PC-9 (cell line): ENCODE measurements around the gene TPP1. TPM values are rescaled to one million over a fixed set of nuclear protein-coding genes. Genes with fewer than 3 reads are reported as not detected.

Experiments
- Bru-seq: library from RNA; stranded (reverse); fragments of 400-500 nt; gene quantifications from one replicate; lab custom pipeline; 2021; lab: Mats Ljungman, UMichigan
- BruChase-seq, 2 experiments: library from RNA; stranded (reverse); fragments of 400-500 nt; gene quantifications; one replicate each; lab custom pipeline; 2021; lab: Mats Ljungman, UMichigan
- BruUV-seq: library from RNA; stranded (reverse); fragments of 400-500 nt; replicated peaks from 2 replicates; lab custom pipeline; 2021; lab: Mats Ljungman, UMichigan
- CTCF ChIA-PET: fragments of 300-600 bp; sonication (Branson Sonifier 250); formaldehyde crosslinking; loops from one replicate; lab custom pipeline; 2022; ENCODE audit warnings: antibody characterized with exemption; lab: Charles Lee
- POLR2A ChIA-PET: fragments of 300-600 bp; sonication (Branson Sonifier 250); formaldehyde crosslinking; loops from one replicate; lab custom pipeline; 2022; ENCODE audit warnings: antibody characterized with exemption; ENCODE audit not compliant: unreplicated experiment; lab: Charles Lee
- DNase-seq, 2 experiments: peaks; one replicate each; pipeline versions ENCODE4 v3.0.0 to v3.0.0-alpha.2; 2015 to 2022; ENCODE audit warnings: mixed read lengths in 1 of 2
- H2AFZ ChIP-seq: fragments of 200-600 bp; sonication (generic); 2 replicates; pipeline ENCODE4 v1.8.1; 2017; ENCODE audit warnings: antibody characterized with exemption
- H3F3A ChIP-seq: fragments of 200-600 bp; sonication (generic); 2 replicates; pipeline ENCODE4 v1.8.1; 2017; ENCODE audit warnings: antibody characterized with exemption, mild to moderate bottlenecking, low read depth; ENCODE audit not compliant: insufficient read depth
- H3K27ac ChIP-seq: fragments of 200-600 bp; sonication (generic); 2 replicates; pipeline ENCODE4 v1.6.1; 2016; ENCODE audit warnings: mixed run types
- H3K27me3 ChIP-seq: fragments of 200-600 bp; sonication (generic); 2 replicates; pipeline ENCODE4 v1.6.1; 2016; ENCODE audit warnings: low read depth, mixed run types; ENCODE audit not compliant: insufficient read depth
- H3K36me3 ChIP-seq: fragments of 200-600 bp; sonication (generic); 2 replicates; pipeline ENCODE4 v1.6.1; 2016; ENCODE audit warnings: low read depth, mixed run types
- H3K4me1 ChIP-seq: fragments of 200-600 bp; sonication (generic); replicated peaks from 2 replicates; pipeline ENCODE4 v1.6.1; 2016; ENCODE audit warnings: mixed run types; ENCODE audit not compliant: insufficient read depth
- H3K4me2 ChIP-seq: fragments of 200-600 bp; sonication (generic); 2 replicates; pipeline ENCODE4 v1.6.1; 2017; ENCODE audit warnings: mixed run types
- H3K4me3 ChIP-seq: fragments of 200-600 bp; sonication (generic); 2 replicates; pipeline ENCODE4 v1.6.1; 2016; ENCODE audit warnings: mixed run types
- H3K79me2 ChIP-seq: fragments of 200-600 bp; sonication (generic); 2 replicates; pipeline ENCODE4 v1.6.1; 2017; ENCODE audit warnings: low read depth, mixed run types
- H3K9me2 ChIP-seq: fragments of 200-600 bp; sonication (generic); 2 replicates; pipeline ENCODE4 v1.8.1; 2017; ENCODE audit warnings: mild to moderate bottlenecking; ENCODE audit not compliant: insufficient read depth
- H3K9me3 ChIP-seq: fragments of 200-600 bp; sonication (generic); 2 replicates; pipeline ENCODE4 v1.8.1; 2016; ENCODE audit warnings: low read depth; ENCODE audit not compliant: insufficient read depth
- H4K20me1 ChIP-seq: fragments of 200-600 bp; sonication (generic); 2 replicates; pipeline ENCODE4 v1.8.1; 2017; ENCODE audit not compliant: insufficient read depth
- EZH2 ChIP-seq: fragments of 200-600 bp; sonication (generic); IDR thresholded peaks from 2 replicates; pipeline ENCODE4 v1.8.0; 2017; ENCODE audit warnings: antibody characterized with exemption, low read depth
- intact Hi-C: fragments of 100-400 bp; cut with micrococcal nuclease; formaldehyde crosslinking; loops from one replicate; pipeline ENCODE4 v1.10.0; 2022; ENCODE audit not compliant: unreplicated experiment
- long read RNA-seq: library from polyadenylated mRNA; stranded (forward); transcript quantifications from one replicate; pipeline ENCODE4 v2.0.0, GENCODE V29; 2022
- total RNA-seq: library from RNA; stranded (reverse); gene quantifications from 2 replicates; pipeline ENCODE4 v1.2.3, GENCODE V29; 2021
- TF ChIP-seq, protein P1 (sequence below): fragments of 200-600 bp; sonication (generic); conservative IDR thresholded peaks from 2 replicates; pipeline ENCODE4 v1.6.1; 2017; ENCODE audit warnings: mixed run types, antibody characterized with exemption, mild to moderate bottlenecking, moderate library complexity

TPP1 gene
- total RNA-seq (31.4 and 46.7 TPM in 2 replicates), Bru-seq, nascent RNA (percentile 63 among the genes with signal in this experiment), BruChase-seq, experiment 1, labeled RNA remaining after a 2-hour chase (percentile 78 among the genes with signal in this experiment), BruChase-seq, experiment 2, labeled RNA remaining after a 6-hour chase (percentile 85 among the genes with signal in this experiment)
- long read RNA-seq, transcript TPP1-201 (13 exons, 3,560 nt): major isoform, 49 of 68 reads
- long read RNA-seq, partial matches to known transcripts: 11 of 68 reads
- long read RNA-seq, other reads (novel, unspliced or antisense): 3 of 68 reads

DNA sequence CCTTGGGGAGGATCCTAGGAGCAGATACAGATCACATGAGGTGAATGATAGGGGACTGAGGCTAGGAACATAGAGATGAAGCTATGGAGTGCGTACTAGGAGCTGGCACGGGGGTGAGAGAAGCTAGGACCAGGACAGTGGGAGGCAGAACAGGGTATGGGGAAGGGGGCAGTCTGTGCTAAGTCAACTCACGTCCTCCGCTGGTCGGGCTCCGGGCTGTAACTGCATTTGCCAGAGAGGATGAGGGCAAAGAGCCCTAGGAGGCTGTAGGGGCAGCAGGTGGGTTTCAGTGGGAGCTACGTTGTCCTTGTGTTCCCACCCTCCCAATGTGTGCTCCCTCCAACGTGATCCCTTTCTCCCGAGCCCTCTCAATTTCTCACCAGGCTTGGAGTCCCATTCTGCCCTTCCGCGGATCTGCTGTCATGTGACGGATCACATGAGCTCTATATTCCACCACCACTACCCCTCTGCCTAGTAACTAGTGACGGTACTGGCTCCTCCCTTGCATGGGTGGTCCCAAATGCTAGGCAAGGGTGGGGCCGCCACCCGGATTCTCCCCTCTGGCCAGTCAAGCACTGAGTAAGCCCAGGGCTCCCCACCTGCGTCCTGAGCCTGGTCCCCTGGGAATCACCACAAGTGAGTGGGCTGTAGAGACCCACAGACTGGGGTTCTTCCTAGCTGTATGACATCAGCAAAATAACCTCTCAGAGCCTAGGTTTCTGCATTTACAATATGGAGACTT, at the start of gene TPP1:
TSS of gene TPP1 (minus strand) at position 419 of the 742 bp plus-strand sequence. CDS start at position 397, 22 bp downstream.
- TF ChIP-seq, protein P1, sequence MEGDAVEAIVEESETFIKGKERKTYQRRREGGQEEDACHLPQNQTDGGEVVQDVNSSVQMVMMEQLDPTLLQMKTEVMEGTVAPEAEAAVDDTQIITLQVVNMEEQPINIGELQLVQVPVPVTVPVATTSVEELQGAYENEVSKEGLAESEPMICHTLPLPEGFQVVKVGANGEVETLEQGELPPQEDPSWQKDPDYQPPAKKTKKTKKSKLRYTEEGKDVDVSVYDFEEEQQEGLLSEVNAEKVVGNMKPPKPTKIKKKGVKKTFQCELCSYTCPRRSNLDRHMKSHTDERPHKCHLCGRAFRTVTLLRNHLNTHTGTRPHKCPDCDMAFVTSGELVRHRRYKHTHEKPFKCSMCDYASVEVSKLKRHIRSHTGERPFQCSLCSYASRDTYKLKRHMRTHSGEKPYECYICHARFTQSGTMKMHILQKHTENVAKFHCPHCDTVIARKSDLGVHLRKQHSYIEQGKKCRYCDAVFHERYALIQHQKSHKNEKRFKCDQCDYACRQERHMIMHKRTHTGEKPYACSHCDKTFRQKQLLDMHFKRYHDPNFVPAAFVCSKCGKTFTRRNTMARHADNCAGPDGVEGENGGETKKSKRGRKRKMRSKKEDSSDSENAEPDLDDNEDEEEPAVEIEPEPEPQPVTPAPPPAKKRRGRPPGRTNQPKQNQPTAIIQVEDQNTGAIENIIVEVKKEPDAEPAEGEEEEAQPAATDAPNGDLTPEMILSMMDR: no peak
- no peak for TF ChIP-seq EZH2
- POLR2A ChIA-PET: interaction anchor here (0.6 kb wide), 1 partner anchor 33 kb away, joined by 3 read pairs; no protein-coding TSS in a partner anchor
- H3K4me2 ChIP-seq: peak within 1 kb of the TSS; percentile 96

DNA sequence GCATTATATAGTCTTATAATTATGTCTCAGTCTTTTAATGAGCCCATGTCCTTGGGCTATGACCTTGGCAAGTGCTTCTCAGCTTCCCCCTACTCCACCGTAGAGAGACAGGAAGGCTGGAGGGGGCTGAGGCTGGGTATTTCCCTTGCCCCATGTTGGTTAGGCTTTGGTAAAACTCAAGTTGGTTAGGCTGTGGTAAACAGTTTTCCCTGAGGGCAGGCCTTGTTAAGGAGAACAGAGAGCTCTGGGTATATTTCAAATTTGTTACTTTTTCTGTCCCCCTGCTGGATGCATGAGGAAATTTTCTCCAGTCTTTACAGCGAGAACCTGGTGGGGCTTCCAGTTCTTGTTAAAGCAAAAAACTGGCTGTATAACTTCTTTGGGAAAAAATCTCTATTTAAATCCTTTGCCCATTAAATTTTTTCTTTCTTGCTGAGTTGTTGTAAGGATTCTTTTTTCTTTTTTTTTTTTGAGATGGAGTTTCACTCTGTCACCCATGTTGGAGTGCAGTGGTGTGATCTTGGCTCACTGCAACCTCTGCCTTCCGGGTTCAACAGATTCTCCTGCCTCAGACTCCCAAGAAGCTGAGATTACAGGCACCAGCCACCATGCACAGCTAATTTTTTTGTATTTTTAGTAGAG, 48.6 kb upstream of the TPP1 start:
- Histone ChIP-seq H3K4me1 (no peaks in the 10 kb centered on the region), H3K27ac (no peak overlapping the region), H3K27me3 (no peaks in the 10 kb centered on the region), H3K36me3 (no peaks in the 10 kb centered on the region), H3K9me2 (no peaks in the 10 kb centered on the region), H3K4me3 (no peak overlapping the region), H4K20me1 (no peaks in the 10 kb centered on the region), H3K9me3 (no peaks in the 10 kb centered on the region), H3F3A (no peaks in the 10 kb centered on the region), H2AFZ (no peak overlapping the region), H3K79me2 (no peaks in the 10 kb centered on the region), H3K4me2 (no peak overlapping the region)
- TF ChIP-seq, protein P1: peak; percentile 61
- TF ChIP-seq EZH2: no peak
- no TSS peak for BruUV-seq
- POLR2A ChIA-PET: interaction anchor here (0.6 kb wide), 1 partner anchor 63 kb away, joined by 3 read pairs; no protein-coding TSS in a partner anchor
- DNase-seq: no peak
- intact Hi-C loops: no loop called here
- CTCF ChIA-PET: no interaction called here

More for the DNA sequence above, at the start of gene TPP1:
- H4K20me1 ChIP-seq: no peaks in the 10 kb centered on the region
- peak within 1 kb of the TSS; percentile 86 for H2AFZ ChIP-seq
- intact Hi-C loops: no loop called here
- CTCF ChIA-PET: interaction anchor here (0.5 to 0.6 kb wide), 3 partner anchors 16 to 144 kb away, joined by 3 to 6 read pairs (median 4); no protein-coding TSS in a partner anchor
- no peaks in the 10 kb centered on the region for H3K27me3 ChIP-seq
- no TSS peak for BruUV-seq
- peaks cover 4% of the 10 kb centered on the region; the same call in 1 of the 2 replicates for H3K79me2 ChIP-seq
- no peaks in the 10 kb centered on the region for H3K36me3 ChIP-seq
- peaks cover 4% of the 10 kb centered on the region; the same call in 1 of the 2 replicates for H3K4me1 ChIP-seq
- H3K9me2 ChIP-seq: no peaks in the 10 kb centered on the region
- H3K4me3 ChIP-seq: peak within 1 kb of the TSS; percentile 61
- no peaks in the 10 kb centered on the region for H3K9me3 ChIP-seq
- no peak within 1 kb of the TSS for H3K27ac ChIP-seq
- peak; percentile 71 to 79 for DNase-seq
- no peaks in the 10 kb centered on the region for H3F3A ChIP-seq
